Uterus (tissue), 2 donors: ENCODE measurements around the gene WWOX.

ENCODE experiments used
- CTCF ChIP-seq, 4 experiments: fragments of 200-600 bp in 2 of 4; fragments of 450-650 bp in 2 of 4; sonication (generic) in 2 of 4; IDR thresholded peaks; one replicate each; pipeline ENCODE4 v1.5.1; 2016 to 2019; ENCODE audit warnings: antibody characterized with exemption in 4 of 4, mild to moderate bottlenecking in 2 of 4, moderate library complexity in 1 of 4
- POLR2A ChIP-seq, 2 donors: fragments of 450-650 bp; IDR thresholded peaks; one replicate each; pipeline ENCODE4 v1.6.1; 2016; ENCODE audit warnings: antibody characterized with exemption in 2 of 2, mild to moderate bottlenecking in 1 of 2, moderate library complexity in 1 of 2

DNA sequence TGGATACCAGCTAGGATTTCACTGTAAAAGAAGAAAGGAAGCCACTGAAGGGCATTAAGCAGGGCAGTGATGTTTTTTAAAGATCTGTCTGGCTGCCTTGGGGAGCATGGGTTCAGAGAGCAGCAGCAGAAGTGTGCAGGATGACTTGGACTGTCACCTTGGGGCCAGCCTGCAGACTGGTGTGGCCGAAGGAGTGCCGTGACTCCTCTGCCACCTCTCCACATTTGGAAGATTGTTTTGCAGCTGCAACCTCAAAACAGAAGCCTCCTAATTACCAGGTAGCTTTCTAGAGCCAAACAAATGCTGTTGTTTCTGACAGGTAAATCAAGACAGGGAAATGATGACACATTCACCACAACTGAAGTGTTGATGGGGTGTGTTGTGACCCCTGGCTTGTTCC is 681.4 kb downstream of the WWOX start:
- TF ChIP-seq CTCF (IDR thresholded peaks at IDR 0.05) (no peak), POLR2A (IDR thresholded peaks at IDR 0.05) (no peak)
